GM20431 (cell line): ENCODE data around the gene NBPF19.
"Not testable (repeated sequence)": the region's sequence is repeated elsewhere in the genome, so short reads cannot be mapped to it uniquely, and the experiment has no call there.

ENCODE experiments used
- in situ Hi-C: fragments of 300-500 bp; cut with MseI, MboI; formaldehyde crosslinking; loops from one replicate; pipeline ENCODE4 v1.15.0; 2020; ENCODE audit warnings: low sequenced_read_pairs; ENCODE audit not compliant: unreplicated experiment

Gene NBPF19

GRCh38 chr1:149474745-149475144 is at the start of gene NBPF19:
Gene NBPF19, plus strand, starts transcription at chr1:149475045. Its CDS starts 888 bp downstream, at chr1:149475933.
- in situ Hi-C loops, result not testable (repeated sequence)

- in situ Hi-C loops, result not testable (repeated sequence)
Observed at GRCh38 chr1:149428317-149428716, 46.5 kb upstream of the NBPF19 start.

- in situ Hi-C loops, result not testable (repeated sequence)
Observed at GRCh38 chr1:149445451-149445850, 29.4 kb upstream of the NBPF19 start.

GRCh38 chr1:149452196-149452595 is 22.6 kb upstream of the NBPF19 start:
- in situ Hi-C loops, result not testable (repeated sequence)

GRCh38 chr1:149452652-149453051 is 22.2 kb upstream of the NBPF19 start:
- in situ Hi-C loops, result not testable (repeated sequence)

GRCh38 chr1:149558350-149558825 is 83.5 kb downstream of the NBPF19 start:
- in situ Hi-C loops, result not testable (repeated sequence)

- in situ Hi-C loops, result not testable (repeated sequence)
Observed at GRCh38 chr1:149561806-149562205, 87.0 kb downstream of the NBPF19 start.

- in situ Hi-C loops, result not testable (repeated sequence)
Observed at GRCh38 chr1:149565485-149565884, 90.6 kb downstream of the NBPF19 start.

- in situ Hi-C loops, result not testable (repeated sequence)
Observed at GRCh38 chr1:149572763-149573162, 97.9 kb downstream of the NBPF19 start.

- in situ Hi-C loops, result not testable (repeated sequence)
Observed at GRCh38 chr1:149585592-149585991, 110.7 kb downstream of the NBPF19 start.
